ENCODE data around the gene MS4A18.

Gene MS4A18

DNA sequence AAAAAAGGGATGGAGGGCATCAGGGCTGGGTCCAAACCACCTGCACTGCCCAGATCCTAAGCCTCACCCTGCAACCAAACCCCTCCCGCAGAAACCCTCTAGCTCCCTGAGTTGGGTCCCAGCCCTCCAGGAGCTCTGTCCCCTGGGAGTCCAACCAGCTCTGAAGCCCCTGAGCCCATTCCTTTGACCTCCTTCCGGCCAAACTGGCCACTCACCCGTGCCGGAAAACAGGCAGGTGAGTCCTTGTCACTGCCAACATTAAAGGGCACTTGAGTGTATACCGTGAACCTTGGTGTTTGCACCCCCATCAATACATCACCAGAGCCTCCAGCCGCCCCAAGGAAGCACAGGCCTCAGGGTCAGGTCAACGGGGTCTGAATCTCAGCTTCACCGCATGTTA, 43.7 kb downstream of the MS4A18 start:
- DNase-seq: no peak

- no peak for DNase-seq
These were observed 44.8 kb downstream of the MS4A18 start for GRCh38 chr11:60769273-60769672.

- DNase-seq: no peak
These were observed 45.3 kb downstream of the MS4A18 start for GRCh38 chr11:60769811-60770210.

- DNase-seq: no peak
These were observed 46.6 kb downstream of the MS4A18 start for GRCh38 chr11:60771146-60771545.

GRCh38 chr11:60771879-60772525, 47.5 kb downstream of the MS4A18 start:
- DNase-seq: no peak

DNA sequence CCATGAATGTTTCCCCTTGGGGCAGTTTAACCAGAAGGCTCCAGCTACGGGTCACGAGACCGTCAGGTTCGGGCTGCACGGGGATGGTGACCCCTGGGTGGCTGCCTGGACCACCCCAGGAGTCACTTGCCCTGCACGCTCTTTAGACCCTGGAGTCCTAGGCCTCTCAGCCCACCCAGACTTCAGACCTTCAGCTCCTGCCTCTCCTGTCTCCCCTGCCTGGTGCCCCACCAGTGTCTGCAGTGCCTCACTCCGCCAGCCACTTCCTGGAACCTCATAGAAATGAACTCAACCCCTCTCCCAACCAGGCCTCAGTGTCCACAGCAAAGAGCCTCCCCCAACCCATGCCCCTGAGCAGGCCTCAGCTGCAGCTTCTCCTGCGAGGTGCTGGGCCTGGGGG, 48.1 kb downstream of the MS4A18 start:
- DNase-seq: no peak

DNA sequence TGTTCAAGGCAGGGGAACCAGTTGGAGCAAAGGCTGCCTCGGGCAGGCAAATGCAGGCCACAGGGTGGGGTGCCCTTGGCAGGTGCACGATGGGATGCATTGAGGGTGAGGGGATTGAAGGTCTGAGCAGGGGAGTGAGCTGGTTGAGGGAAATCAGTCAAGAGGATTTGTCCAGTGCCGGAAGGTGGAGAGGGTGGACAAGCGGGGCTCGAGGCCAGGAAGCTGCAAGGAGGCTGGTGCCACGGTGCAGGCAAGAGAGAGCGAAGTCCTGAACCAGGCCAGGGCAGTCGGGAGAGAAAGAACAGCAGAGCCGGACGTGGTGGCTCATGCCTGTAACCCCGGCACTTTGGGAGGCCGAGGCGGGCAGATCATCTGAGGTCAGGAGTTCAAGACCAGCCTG, 50.2 kb downstream of the MS4A18 start:
- no peak for DNase-seq

DNA sequence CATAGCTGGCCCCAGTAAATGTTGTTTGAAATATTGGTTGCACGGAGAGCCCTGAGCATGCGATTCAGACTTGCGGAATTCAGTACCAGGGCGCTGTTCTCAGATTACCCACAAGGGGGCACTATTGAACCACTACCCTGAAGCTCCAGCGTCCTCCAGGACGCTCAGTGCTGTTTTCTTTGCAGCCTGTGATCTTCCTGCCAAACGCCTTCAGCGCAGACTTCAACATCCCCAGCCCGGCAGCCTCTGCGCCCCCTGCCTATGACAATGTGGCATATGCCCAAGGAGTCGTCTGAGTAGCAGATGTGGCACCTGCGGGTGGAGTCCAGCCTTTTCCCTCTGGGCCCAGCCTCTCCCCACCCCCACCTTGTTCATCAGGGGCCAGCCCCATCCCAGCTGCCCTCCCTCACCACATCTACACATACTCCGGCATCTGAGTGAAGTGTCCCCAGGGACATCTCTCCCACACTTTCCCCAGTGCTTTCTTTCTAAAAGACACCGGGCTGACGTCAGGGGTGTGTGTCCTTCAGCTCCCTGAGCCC, 51.0 kb downstream of the MS4A18 start:
- peak; percentile 83 for DNase-seq

- no peak for DNase-seq
These were observed 51.6 kb downstream of the MS4A18 start for GRCh38 chr11:60776167-60776566.

DNA sequence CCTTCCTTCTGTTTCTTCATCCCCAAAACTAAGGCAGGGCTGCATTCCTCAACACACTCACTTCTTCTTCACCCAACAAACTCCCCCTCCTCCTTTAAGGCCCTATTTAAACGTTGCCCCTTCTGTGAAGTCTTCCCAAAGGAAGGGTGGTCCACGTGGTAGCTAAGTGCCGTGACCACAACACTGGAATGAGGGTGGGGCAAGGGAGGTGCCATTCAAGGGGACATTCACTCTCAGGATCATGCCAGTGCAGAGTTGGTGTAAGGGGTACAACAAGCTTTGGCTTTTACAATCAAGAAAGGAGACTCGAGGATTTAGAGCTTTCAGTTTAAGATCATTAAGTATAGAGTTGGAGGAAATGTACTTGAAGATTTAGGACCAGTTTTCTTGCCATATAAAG, 52.6 kb downstream of the MS4A18 start:
- no peak for DNase-seq

DNA sequence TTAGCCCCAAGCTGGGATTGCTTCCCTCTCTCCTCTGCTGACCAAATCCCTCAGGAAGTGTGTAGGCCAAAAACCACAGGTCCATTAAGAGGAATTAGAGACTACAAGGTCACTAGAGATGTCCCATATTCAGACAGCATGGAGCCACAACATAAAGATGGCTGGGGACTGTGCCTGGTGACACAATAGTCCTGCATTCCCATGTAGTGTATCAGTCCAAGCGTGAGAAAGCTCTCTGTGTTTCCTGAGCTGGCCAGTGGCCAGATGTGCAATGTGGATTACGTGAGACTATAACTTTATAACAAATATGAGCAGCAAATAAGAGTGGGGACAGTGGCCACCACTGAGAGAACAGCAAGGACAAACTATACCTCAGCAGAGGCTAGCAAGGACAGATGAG, 53.1 kb downstream of the MS4A18 start:
- DNase-seq: no peak

GRCh38 chr11:60780065-60780464, 55.5 kb downstream of the MS4A18 start:
- DNase-seq: no peak

DNA sequence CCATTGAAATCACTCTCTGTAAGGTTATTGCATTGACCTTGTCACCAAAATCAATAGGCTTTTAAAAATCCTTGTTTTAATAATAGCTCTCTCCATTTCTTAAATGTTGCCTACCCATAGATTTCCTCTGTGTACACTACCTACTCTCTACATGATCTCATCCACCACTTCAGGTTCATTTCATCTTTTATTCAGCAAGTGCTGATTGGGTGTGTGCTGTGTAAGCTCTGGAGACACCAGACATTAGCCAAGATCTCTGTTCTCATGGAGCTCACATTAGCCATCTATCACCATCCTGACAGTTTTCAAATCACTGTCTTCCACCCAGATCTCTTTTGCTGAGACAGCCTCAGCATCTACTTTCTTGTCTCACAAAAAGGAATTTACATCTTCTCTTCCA, 56.3 kb downstream of the MS4A18 start:
- DNase-seq: no peak

DNA sequence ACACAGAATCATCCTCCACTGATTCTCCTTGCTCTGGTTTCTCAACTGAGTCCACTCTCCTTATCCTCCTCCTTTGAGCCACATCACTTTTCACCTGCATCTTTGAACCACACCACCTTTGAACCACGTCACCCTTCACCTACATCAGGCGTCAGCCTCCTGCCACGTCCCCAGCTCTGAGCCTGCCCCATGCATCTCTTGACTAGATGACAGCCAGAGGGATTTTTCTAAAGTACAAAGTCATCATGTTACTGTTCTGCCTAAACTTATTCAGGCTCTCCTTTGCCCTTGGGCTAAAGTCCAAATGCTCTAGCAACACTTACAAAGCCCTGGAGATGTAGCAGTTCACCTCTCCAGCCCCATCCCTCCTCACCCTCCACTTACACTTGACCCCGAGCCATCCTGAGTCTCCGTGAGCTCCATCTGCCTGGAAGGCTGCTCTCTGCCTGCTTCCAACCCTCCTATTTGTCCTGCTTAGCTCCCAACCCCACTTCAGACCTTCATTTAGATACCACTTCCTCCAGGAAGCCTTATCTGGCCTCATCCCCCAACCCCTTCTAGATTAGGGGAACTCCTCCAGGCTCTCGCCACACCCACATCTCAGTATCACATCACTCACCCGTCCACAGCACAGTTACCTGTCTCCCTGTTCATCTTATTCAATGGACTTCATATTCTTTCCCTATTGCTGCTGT, 56.9 kb downstream of the MS4A18 start:
- no peak for DNase-seq

GRCh38 chr11:60781981-60782316, 57.4 kb downstream of the MS4A18 start:
- no peak for DNase-seq

- no peak for DNase-seq
These were observed 58.0 kb downstream of the MS4A18 start for GRCh38 chr11:60782393-60783140.

DNA sequence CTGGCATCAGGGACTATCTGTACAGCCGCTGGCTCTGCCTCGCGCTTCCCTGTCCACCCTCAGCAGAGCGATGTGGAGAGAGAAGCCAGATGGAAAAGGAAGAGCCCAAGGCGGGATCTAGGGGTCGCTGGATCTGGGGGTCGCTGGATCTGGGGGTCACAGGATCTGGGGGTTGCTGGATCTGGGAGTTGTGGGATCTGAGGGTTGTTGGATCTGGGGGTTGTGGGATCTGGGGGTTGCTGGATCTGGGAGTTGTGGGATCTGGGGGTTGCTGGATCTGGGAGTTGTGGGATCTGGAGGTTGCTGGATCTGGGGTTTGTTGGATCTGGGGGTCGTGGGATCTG, 58.6 kb downstream of the MS4A18 start:
- no peak for DNase-seq

- no peak for DNase-seq
These were observed 59.4 kb downstream of the MS4A18 start for GRCh38 chr11:60783911-60784310.

DNA sequence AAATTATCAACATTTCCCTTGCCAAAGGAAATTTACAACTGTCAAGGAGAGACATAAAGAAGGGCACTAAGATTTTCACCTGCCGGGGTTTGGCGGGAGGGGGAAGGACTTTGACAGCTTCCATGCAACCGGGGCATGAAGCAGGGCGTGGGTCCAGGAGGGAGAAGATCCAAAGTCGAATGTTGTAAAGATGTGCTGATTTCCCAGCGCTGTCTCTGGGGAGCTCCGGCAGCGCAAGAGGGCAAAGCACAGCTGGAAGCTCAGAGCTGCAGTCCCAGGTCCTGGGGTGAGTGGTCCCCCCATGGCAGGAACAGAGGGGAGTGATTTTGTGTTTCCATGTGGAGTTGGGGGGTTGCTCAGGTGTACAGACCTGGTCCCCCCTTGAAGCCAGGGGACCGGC, 60.6 kb downstream of the MS4A18 start, which contains the start of gene MS4A10:
TSS of gene MS4A10 (plus strand) at position 198 of the 400 bp plus-strand sequence. CDS start 5,003 bp downstream, outside the sequence.
- no peak for DNase-seq

- DNase-seq: no peak
These were observed 61.4 kb downstream of the MS4A18 start for GRCh38 chr11:60785806-60786361.

GRCh38 chr11:60786811-60787567, 62.5 kb downstream of the MS4A18 start:
- DNase-seq: no peak

GRCh38 chr11:60788401-60789125, 64.0 kb downstream of the MS4A18 start:
- DNase-seq: no peak
